ENCODE data around the gene FBRS. TPM values are rescaled to one million over a fixed set of nuclear protein-coding genes. Genes with fewer than 3 reads are reported as not detected.

Gene FBRS
- total RNA-seq, 2 donors from 2014 or later: 39.3 to 160 TPM

- TF ChIP-seq CTCF (IDR thresholded peaks at IDR 0.05): no peak
- DNase-seq (ENCODE audit: low spot score) (no peak), ATAC-seq (ENCODE audit: insufficient number of reproducible peaks, low FRiP score, low read depth) (no peak)
- no peaks in the 10 kb centered on the region for H3K9me3 ChIP-seq
- H3K27me3 ChIP-seq (replicated peaks; ENCODE audit: insufficient read depth): no peaks in the 10 kb centered on the region
- H3K27ac ChIP-seq: no peak overlapping the region
- H3K36me3 ChIP-seq: peaks cover 83% of the 10 kb centered on the region
- H3K4me1 ChIP-seq (ENCODE audit: control insufficient read depth in 1 of 2, low read depth in 2 of 2): peaks cover 0 to 7% of the 10 kb centered on the region in 2 donors
- no peak overlapping the region for H3K4me3 ChIP-seq
Measured at GRCh38 chr16:30711712-30712111, 53.5 kb downstream of the FBRS start.

DNA sequence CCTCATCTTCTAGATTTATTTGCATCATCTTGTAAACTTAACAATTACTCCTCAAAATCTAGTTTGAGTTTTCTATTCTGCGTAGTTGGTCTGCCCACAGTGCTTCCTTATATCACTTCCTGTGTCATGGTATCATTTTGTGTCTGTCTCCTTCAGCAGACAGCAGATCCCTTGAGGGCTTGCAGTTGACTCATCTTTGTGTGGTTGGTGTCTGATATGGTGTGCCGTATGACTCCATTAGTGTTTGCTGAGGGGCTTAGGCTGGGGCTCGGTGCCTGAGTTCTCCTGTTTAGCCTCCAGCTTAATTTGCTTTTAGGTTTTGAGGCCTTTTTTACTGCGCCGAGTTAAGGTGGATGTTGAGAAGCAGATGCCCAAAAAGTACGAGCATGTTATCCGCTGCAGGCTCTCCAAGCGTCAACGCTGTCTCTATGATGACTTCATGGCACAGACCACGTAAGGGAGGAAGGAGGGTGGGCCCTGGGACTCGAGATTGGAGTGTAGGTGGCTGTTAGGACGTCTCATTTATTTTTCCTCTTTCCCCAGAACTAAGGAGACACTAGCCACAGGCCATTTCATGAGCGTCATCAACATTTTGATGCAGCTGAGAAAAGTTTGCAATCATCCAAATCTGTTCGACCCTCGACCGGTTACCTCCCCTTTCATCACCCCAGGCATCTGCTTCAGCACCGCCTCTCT lies 57.7 kb downstream of the FBRS start:
- no peak overlapping the region for H3K27ac ChIP-seq
- TF ChIP-seq CTCF (IDR thresholded peaks at IDR 0.05): no peak
- H3K4me1 ChIP-seq (ENCODE audit: control insufficient read depth in 1 of 2, low read depth in 2 of 2): peaks cover 0 to 7% of the 10 kb centered on the region in 2 donors
- H3K27me3 ChIP-seq (replicated peaks; ENCODE audit: insufficient read depth): no peaks in the 10 kb centered on the region
- no peak overlapping the region for H3K4me3 ChIP-seq
- H3K9me3 ChIP-seq: no peaks in the 10 kb centered on the region
- DNase-seq (ENCODE audit: low spot score) (no peak), ATAC-seq (ENCODE audit: insufficient number of reproducible peaks, low FRiP score, low read depth) (no peak)
- H3K36me3 ChIP-seq: peaks cover 75% of the 10 kb centered on the region

DNA sequence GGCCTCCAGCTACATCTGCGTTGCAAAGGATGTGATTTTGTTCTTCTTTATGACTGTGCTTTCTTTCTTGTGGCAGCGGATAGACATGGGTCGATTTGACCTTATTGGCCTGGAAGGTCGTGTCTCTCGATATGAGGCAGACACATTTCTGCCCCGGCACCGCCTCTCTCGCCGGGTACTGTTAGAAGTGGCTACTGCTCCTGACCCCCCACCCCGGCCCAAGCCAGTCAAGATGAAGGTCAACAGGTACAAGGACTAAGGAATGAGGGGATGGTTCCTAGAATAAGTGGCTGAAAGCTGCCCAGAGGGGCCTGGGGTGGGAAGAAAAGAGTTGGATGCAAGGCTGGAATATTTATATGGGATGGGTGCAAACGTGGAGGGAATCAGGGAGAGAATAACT lies 61.9 kb downstream of the FBRS start:
- H3K4me3 ChIP-seq: no peak overlapping the region
- H3K27me3 ChIP-seq (replicated peaks; ENCODE audit: insufficient read depth): no peaks in the 10 kb centered on the region
- peaks cover 82% of the 10 kb centered on the region for H3K36me3 ChIP-seq
- no peak for DNase-seq (ENCODE audit: low spot score)
- ATAC-seq (ENCODE audit: insufficient number of reproducible peaks, low FRiP score, low read depth): no peak
- H3K9me3 ChIP-seq: no peaks in the 10 kb centered on the region
- H3K4me1 ChIP-seq (ENCODE audit: control insufficient read depth in 1 of 2, low read depth in 2 of 2): no peaks in the 10 kb centered on the region
- no peak for TF ChIP-seq CTCF (IDR thresholded peaks at IDR 0.05)
- no peak overlapping the region for H3K27ac ChIP-seq

Other genes starting within 250 kb of the FBRS start
- 10 to 100 TPM; 16.7 to 24.0 TPM for gene DCTPP1, start 228.4 kb upstream of the FBRS start, total RNA-seq
- 10 to 100 TPM; 18.1 to 30.3 TPM for gene SEPHS2, start 212.6 kb upstream of the FBRS start, total RNA-seq
- 1 to 10 TPM; 3.2 to 5.4 TPM for gene ITGAL, start 185.7 kb upstream of the FBRS start, total RNA-seq
- 10 to 100 TPM; 25.0 to 36.3 TPM for gene ZNF768, start 131.9 kb upstream of the FBRS start, total RNA-seq
- gene ZNF747, start 123.6 kb upstream of the FBRS start, total RNA-seq: 10 to 100 TPM; 16.8 to 18.3 TPM
- gene ZNF764, start 100.1 kb upstream of the FBRS start, total RNA-seq: 1 to 10 TPM; 8.5 to 9.6 TPM
- 10 to 100 TPM in 1 of 2 donors, 1 to 10 TPM in 1; 9.2 to 24.2 TPM for gene ZNF688, start 86.7 kb upstream of the FBRS start, total RNA-seq
- gene ZNF785, start 72.7 kb upstream of the FBRS start, total RNA-seq: 10 to 100 TPM; 10.9 to 15.6 TPM
- gene ZNF689, start 48.0 kb upstream of the FBRS start, total RNA-seq: 10 to 100 TPM in 1 of 2 donors, 1 to 10 TPM in 1; 7.4 to 17.0 TPM
- 10 to 100 TPM; 46.1 to 57.0 TPM for gene PRR14, start 7.5 kb upstream of the FBRS start, total RNA-seq
- gene SRCAP, start 40.7 kb downstream of the FBRS start, total RNA-seq: 10 to 100 TPM; 39.9 to 86.1 TPM
- 10 to 100 TPM; 25.6 to 26.4 TPM for gene PHKG2, start 90.0 kb downstream of the FBRS start, total RNA-seq
- gene CFAP119, start 103.6 kb downstream of the FBRS start, total RNA-seq: 1 to 10 TPM in 1 of 2 donors, under 1 TPM in 1; 0.27 to 1.2 TPM
- 100 to 1,000 TPM; 109 to 112 TPM for gene RNF40, start 103.9 kb downstream of the FBRS start, total RNA-seq
- 10 to 100 TPM; 10.7 to 18.8 TPM for gene ZNF629, start 128.8 kb downstream of the FBRS start, total RNA-seq
- gene BCL7C, start 235.6 kb downstream of the FBRS start, total RNA-seq: 10 to 100 TPM; 35.6 to 55.2 TPM
- 1 to 10 TPM; 3.8 TPM for gene CTF1, start 238.2 kb downstream of the FBRS start, total RNA-seq

Data from thoracic aorta (tissue), 2 donors.